ENCODE measurements around the gene ASL.
"Not testable (repeated sequence)": the region's sequence is repeated elsewhere in the genome, so short reads cannot be mapped to it uniquely, and the experiment has no call there.

ASL gene

GRCh38 chr7:66075590-66076461 lies at the start of gene ASL:
TSS of gene ASL (plus strand) at chr7:66075819. CDS start at chr7:66076082, 263 bp downstream.
- H3K36me3 ChIP-seq, result peaks cover 4 to 28% (median 14%) of the 10 kb centered on the region in 11 experiments; a peak in 15 of 22 replicates
- peak within 1 kb of the TSS; percentile 60 to 79 (median 69); a peak in 21 of 22 replicates for H3K27ac ChIP-seq

GRCh38 chr7:66028342-66028741 lies 47.3 kb upstream of the ASL start:
- not testable (repeated sequence) for H4K20me1 ChIP-seq; H3K9me3 ChIP-seq (replicated peaks in 1 of 11); H3K4me3 ChIP-seq; H3K9ac ChIP-seq; H3K27me3 ChIP-seq; H3K27ac ChIP-seq; H3K36me3 ChIP-seq
- H3K4me1 ChIP-seq, result peaks cover 6 to 30% (median 19%) of the 10 kb centered on the region in 10 experiments; a peak in 19 of 20 replicates
- H3K4me2 ChIP-seq, result peak overlapping the region in 3 of 11 experiments; percentile 40 to 49 (median 41); a peak in 5 of 22 replicates

More at GRCh38 chr7:66075590-66076461, at the start of gene ASL:
- H3K9ac ChIP-seq, result peak within 1 kb of the TSS; percentile 76 to 86 (median 84)
- peaks cover 22 to 32% (median 27%) of the 10 kb centered on the region in 10 experiments for H3K4me1 ChIP-seq
- H3K4me2 ChIP-seq, result peak within 1 kb of the TSS; percentile 93 to 100 (median 94)
- H4K20me1 ChIP-seq, result peaks cover 0 to 19% (median 4%) of the 10 kb centered on the region in 11 experiments; a peak in 8 of 22 replicates
- no peaks in the 10 kb centered on the region for H3K27me3 ChIP-seq
- no peaks in the 10 kb centered on the region for H3K9me3 ChIP-seq (replicated peaks in 1 of 11)
- no peak for TF ChIP-seq Cebpa-rat (IDR thresholded peaks at IDR 0.05)
- H3K4me3 ChIP-seq, result peak within 1 kb of the TSS; percentile 76 to 94 (median 89)

DNA sequence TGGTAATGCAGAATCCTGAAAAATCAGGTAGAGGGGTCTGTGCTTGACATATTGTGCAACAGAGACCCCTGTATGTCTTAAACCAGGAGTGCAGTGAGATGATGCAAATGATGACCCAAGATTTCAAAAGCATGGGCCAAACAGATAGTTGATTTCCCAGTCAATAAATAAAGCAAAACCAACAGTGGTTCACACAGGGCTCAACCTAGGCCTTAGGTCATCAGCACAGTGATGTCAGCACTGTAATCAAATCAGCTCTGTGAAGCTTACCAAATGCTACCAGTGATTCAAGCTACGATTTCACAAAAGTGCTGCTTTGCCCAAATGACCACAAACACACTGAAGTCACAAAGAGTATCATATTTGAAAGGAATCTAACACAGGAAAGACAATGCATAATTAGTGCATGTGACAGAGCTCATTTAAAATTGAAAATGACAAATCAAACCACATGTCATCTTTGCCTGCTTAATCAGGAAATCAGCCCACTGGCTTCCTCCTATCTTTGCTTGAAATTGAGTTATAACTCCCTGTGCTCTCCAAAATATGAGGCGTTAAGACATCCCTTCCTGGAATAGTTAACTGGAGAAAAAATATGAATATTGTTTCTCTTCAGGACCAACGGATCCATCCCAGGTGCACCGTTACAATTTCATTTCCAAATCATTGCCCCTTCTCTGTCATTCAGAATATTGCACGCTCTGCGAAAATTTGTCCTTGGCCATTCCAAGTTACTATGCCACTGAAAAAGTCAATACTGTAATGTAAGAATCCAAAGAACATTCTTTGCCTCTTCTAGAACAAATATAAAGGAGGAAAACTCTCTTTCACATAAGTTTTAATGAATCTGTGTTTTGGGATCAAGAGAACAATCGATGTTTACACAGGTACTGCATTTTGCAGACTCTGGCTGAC lies 41.9 kb upstream of the ASL start:
- TF ChIP-seq Cebpa-rat (IDR thresholded peaks at IDR 0.05), result no peak
- Histone ChIP-seq H4K20me1 (no peaks in the 10 kb centered on the region), H3K27ac (no peak overlapping the region), H3K4me2 (peak overlapping the region in 3 of 11 experiments; percentile 0 to 19 (median 2); a peak in 1 of 22 replicates), H3K9me3 (replicated peaks in 1 of 11) (no peaks in the 10 kb centered on the region), H3K27me3 (no peaks in the 10 kb centered on the region), H3K36me3 (no peaks in the 10 kb centered on the region), H3K4me3 (no peak overlapping the region), H3K4me1 (peaks cover 6 to 31% (median 18%) of the 10 kb centered on the region in 10 experiments; a peak in 19 of 20 replicates), H3K9ac (no peak overlapping the region)

DNA sequence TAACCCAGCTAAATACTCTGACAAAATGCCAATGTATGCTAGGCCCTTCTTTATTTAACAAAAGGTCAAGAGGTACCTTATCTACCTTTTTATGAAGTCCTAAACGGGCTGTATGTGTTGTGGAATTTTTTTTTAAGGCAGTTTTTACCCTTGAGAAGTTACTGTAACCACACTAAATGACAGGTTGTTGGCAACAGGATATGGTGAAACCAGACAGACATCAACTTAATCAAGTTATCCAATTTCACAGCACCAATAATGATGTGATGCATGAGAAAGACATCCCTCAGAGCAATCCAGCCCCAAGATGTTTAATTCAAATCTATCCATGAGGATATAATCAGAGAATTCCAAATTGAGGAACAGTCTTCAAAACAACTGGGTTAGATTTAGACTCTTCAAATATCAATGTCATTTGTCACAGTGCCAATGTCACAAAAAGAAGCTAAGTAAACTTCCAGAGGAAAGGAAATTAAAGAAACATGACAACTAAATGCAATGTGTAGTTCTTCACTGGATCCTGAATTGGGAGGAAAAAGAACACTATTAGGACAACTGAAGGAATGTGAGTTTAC lies 41.1 kb upstream of the ASL start:
- H3K4me3 ChIP-seq; H4K20me1 ChIP-seq; H3K27me3 ChIP-seq; H3K36me3 ChIP-seq; H3K9me3 ChIP-seq (replicated peaks in 1 of 11); H3K9ac ChIP-seq; H3K27ac ChIP-seq: not testable (repeated sequence)
- 0 out of 22 replicates have a peak overlapping the region, but pooled peaks of 1 of the 11 experiments have one; percentile 2 for H3K4me2 ChIP-seq
- peaks cover 6 to 23% (median 14%) of the 10 kb centered on the region in 10 experiments; a peak in 19 of 20 replicates for H3K4me1 ChIP-seq

DNA sequence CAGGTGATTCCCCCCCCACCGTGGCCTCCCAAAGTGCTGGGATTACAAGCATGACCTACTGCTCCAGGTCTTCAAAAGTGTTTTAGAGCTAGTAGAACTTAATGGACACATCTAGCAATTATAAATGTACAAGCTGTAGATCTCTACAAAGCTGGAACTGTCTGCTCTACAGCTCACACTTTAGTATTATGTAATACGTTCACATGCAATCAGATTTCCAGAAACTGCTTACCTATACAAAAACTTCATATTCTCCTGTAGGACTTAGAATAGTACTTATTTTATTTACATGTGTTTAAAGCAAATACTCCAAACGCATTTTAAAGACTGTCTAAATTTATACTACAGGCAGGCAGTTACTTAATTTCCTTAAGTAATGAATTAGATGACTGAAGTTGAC lies 39.2 kb upstream of the ASL start:
- H4K20me1 ChIP-seq, result no peaks in the 10 kb centered on the region
- no peak overlapping the region for H3K4me2 ChIP-seq
- H3K36me3 ChIP-seq, result no peaks in the 10 kb centered on the region
- TF ChIP-seq Cebpa-rat (IDR thresholded peaks at IDR 0.05), result no peak
- no peak overlapping the region for H3K4me3 ChIP-seq
- H3K27ac ChIP-seq, result no peak overlapping the region
- H3K9me3 ChIP-seq (replicated peaks in 1 of 11), result no peaks in the 10 kb centered on the region
- peaks cover 0 to 13% (median 4%) of the 10 kb centered on the region in 10 experiments; a peak in 7 of 20 replicates for H3K4me1 ChIP-seq
- no peaks in the 10 kb centered on the region for H3K27me3 ChIP-seq
- no peak overlapping the region for H3K9ac ChIP-seq

- Histone ChIP-seq H3K27ac (no peak overlapping the region), H4K20me1 (no peaks in the 10 kb centered on the region), H3K4me2 (no peak overlapping the region), H3K27me3 (no peaks in the 10 kb centered on the region), H3K36me3 (no peaks in the 10 kb centered on the region), H3K9me3 (replicated peaks in 1 of 11) (no peaks in the 10 kb centered on the region), H3K4me1 (peaks cover 0 to 13% (median 4%) of the 10 kb centered on the region in 10 experiments; a peak in 7 of 20 replicates), H3K4me3 (no peak overlapping the region), H3K9ac (no peak overlapping the region)
- no peak for TF ChIP-seq Cebpa-rat (IDR thresholded peaks at IDR 0.05)
Observed at GRCh38 chr7:66036788-66037187, 38.8 kb upstream of the ASL start.

DNA sequence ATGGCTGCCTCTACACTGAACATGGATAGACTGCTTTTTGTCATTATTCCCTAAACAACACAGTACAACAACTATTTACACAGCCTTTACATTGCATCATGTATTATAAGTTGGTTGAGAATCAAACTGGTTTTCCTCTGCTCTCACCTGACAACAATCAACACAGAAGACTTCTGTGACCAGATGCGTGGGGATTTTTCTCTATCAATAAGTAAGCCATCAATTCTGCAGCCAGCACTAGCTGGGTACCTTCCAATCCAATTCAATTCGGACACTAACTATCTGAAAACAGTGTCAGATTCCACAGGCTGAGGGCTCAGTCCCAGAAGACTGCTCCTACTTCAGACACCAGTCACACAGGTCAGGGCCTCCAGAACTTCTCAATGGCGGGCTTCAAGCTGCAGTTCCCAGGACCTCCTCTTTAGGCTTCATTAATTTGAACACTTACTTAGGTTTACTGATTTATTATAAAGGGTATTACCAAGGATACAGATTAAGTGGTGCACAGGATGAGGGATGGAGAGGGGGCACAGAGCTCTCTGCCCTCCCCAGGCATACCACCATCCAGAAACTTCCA lies 36.4 kb upstream of the ASL start:
- no peak overlapping the region for H3K4me3 ChIP-seq
- no peak overlapping the region for H3K27ac ChIP-seq
- no peaks in the 10 kb centered on the region for H3K9me3 ChIP-seq (replicated peaks in 1 of 11)
- peaks cover 0 to 10% (median 6%) of the 10 kb centered on the region in 10 experiments; a peak in 16 of 20 replicates for H3K4me1 ChIP-seq
- no peaks in the 10 kb centered on the region for H3K36me3 ChIP-seq
- no peak overlapping the region for H3K9ac ChIP-seq
- peaks cover 15 to 18% (median 16%) of the 10 kb centered on the region in 11 experiments for H3K27me3 ChIP-seq
- TF ChIP-seq Cebpa-rat (IDR thresholded peaks at IDR 0.05), result no peak
- H3K4me2 ChIP-seq, result no peak overlapping the region
- H4K20me1 ChIP-seq, result no peaks in the 10 kb centered on the region

DNA sequence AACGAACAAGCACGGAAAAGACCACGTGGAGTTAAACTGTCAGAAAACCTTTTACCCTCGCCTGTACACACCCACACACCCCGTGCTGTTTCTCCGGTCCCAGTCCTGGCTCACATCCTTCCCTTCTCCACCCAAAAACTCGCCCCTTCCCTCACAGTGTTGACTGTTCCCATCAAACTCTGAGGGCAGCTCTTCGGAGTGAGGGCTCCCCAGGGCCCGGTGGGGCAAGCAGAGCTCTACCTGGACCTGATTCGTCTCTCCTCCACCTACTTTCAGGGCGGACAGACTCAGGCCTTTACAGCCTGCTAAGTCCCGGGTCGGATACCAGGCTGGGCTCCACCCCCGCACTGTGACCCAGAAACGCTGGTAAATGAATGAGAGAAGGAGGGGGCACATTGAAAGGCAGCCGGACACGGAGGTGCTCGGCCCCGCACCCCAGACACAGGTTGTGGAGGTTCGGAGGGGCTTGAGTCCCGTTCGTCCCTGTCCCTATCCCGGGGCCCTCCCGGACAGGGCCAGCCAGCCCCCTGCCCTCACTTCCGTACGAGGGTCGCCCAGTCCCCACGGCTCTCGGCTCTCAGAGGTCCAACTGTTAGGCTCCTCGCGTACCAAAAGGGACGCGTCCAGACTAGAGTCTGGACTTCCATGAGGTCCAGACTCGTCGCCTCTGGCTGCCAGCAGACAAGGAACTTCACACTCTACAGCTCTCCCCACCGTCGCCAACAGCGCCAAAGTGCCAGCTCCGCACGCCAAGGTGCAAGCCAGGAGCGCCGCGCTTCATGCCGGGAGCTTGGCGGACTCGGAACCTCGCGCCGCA lies 31.7 kb upstream of the ASL start:
- Histone ChIP-seq H3K4me3 (peak overlapping the region; percentile 38 to 63 (median 48); a peak in 17 of 20 replicates), H3K4me1 (peaks cover 0 to 10% (median 7%) of the 10 kb centered on the region in 10 experiments; a peak in 15 of 20 replicates), H3K9me3 (replicated peaks in 1 of 11) (no peaks in the 10 kb centered on the region), H3K4me2 (peak overlapping the region; percentile 67 to 86 (median 79)), H3K9ac (peak overlapping the region in 6 of 11 experiments; percentile 28 to 62 (median 34); a peak in 8 of 22 replicates), H3K36me3 (no peaks in the 10 kb centered on the region), H3K27me3 (peaks cover 22 to 32% (median 29%) of the 10 kb centered on the region in 11 experiments), H4K20me1 (no peaks in the 10 kb centered on the region), H3K27ac (no peak overlapping the region)
- no peak for TF ChIP-seq Cebpa-rat (IDR thresholded peaks at IDR 0.05)

DNA sequence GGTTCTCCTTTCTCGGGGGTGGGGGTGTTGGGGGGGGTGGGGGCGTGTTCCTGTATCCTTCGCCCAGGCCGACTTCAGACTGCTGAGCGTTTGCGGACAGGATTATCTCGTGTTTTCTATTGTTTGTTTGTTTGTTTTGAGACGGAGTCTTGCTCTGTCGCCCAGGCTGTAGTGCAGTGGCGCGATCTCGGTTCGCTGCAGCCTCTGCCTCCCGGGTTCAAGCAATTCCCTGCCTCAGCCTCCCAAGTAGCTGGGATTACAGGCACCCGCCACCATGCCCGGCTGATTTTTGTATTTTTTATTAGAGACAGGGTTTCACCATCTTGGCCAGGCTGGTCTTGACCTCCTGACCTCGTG lies 31.1 kb upstream of the ASL start:
- not testable (repeated sequence) for H3K9ac ChIP-seq; H3K9me3 ChIP-seq (replicated peaks in 1 of 11); H4K20me1 ChIP-seq; H3K4me1 ChIP-seq; H3K36me3 ChIP-seq; H3K27ac ChIP-seq
- Histone ChIP-seq H3K4me2 (peak overlapping the region; percentile 55 to 86 (median 79); a peak in 21 of 22 replicates), H3K27me3 (peaks cover 22 to 32% (median 29%) of the 10 kb centered on the region in 11 experiments), H3K4me3 (peak overlapping the region in 9 of 10 experiments; percentile 38 to 63 (median 46); a peak in 12 of 20 replicates)

All from BLaER1 treated with 17β-estradiol and CSF1 and Interleukin-3, amounts not matched to agents 10 nM and 100 nM (cell line).